Transverse colon (tissue), 4 donors: ENCODE data around the gene TRDN.

ENCODE experiments used
- CTCF ChIP-seq, 5 experiments: fragments of 200-600 bp in 3 of 5; fragments of 450-650 bp in 2 of 5; sonication (generic) in 3 of 5; IDR thresholded peaks; 1 replicate in 2 of 5; 2 replicates in 3 of 5; pipeline ENCODE4 v1.5.1; 2016 to 2017; ENCODE audit warnings: antibody characterized with exemption in 5 of 5, inconsistent platforms in 3 of 5, mild to moderate bottlenecking in 2 of 5, moderate library complexity in 1 of 5
- POLR2AphosphoS5 ChIP-seq, 3 donors: sonication (generic); formaldehyde crosslinking; IDR thresholded peaks; one replicate each; pipeline ENCODE4 v1.6.1; 2016; ENCODE audit warnings: antibody characterized with exemption in 3 of 3

DNA sequence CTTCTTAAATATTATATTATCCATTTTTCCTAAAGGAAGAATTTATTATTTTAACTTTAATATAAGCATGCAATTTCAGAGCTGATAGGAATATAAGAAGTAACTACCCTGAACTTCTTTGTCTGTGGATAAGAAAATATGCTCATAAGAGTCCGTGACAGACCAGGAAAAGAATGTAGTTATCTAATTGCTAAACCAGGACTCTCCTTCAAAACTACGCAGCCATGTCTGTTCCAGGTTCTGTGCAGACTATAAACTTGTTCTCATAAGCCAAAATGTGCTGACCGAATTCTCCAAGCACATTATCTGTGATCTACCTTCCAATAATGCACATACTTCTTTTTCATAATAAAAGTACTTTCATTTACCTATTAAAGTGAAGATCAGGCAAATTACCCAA, 116.5 kb downstream of the TRDN start:
- TF ChIP-seq CTCF (IDR thresholded peaks at IDR 0.05) (no peak), POLR2AphosphoS5 (IDR thresholded peaks at IDR 0.05) (no peak)
